Measurements from ENCODE around the gene NAXD.

GRCh38 chr13:110664041-110664440, 48.7 kb downstream of the NAXD start:
- TF ChIP-seq SRF (IDR thresholded peaks at IDR 0.05; ENCODE audit: low read depth in 2 of 2, low read length in 2 of 2), result no peak
- no peak for TF ChIP-seq CEBPZ (IDR thresholded peaks at IDR 0.05; ENCODE audit: low read depth, low read length)
